GM18867 (cell line): ENCODE measurements around the gene MGAT4A.
"Not testable (repeated sequence)": the region's sequence is repeated elsewhere in the genome, so short reads cannot be mapped to it uniquely, and the experiment has no call there.

Experiments
- ATAC-seq: cut with Tn5 transposase; IDR thresholded peaks from one replicate; pipeline ENCODE4 v1.9.1; 2021; ENCODE audit warnings: mild to moderate bottlenecking, moderate library complexity; ENCODE audit not compliant: unreplicated experiment

The MGAT4A gene

DNA sequence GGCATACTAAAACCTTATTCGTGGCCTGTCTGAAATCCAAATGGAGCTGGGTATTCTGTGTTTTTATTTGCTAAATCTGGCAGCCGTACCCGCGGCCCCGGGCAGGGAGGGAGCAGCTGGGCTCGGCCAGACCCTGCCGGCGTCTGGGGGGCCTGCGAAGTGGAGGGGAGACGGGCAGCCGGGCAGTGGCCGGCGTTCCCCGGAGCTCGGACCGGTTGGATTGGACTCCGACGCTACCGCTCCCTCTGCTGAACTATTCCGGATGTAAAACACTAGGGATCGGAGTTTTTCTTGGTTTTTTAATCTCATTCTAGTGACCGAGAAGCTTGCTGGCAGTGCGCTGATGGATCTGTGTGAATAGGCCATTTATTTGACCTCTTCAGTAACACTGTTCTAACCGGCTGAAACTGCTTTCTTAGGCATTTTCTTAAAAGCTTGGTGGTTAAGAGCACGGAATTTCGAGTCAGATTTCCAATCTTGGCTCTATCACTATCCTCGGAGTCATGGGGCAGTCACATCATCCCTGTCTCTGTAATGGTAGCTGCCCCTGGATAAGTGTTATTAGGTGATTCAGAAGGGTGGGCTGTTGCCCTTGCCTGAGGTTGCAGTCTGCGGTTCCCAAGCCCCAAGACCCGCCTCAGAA, 121.8 kb downstream of the MGAT4A start:
- ATAC-seq: peak; percentile 18

DNA sequence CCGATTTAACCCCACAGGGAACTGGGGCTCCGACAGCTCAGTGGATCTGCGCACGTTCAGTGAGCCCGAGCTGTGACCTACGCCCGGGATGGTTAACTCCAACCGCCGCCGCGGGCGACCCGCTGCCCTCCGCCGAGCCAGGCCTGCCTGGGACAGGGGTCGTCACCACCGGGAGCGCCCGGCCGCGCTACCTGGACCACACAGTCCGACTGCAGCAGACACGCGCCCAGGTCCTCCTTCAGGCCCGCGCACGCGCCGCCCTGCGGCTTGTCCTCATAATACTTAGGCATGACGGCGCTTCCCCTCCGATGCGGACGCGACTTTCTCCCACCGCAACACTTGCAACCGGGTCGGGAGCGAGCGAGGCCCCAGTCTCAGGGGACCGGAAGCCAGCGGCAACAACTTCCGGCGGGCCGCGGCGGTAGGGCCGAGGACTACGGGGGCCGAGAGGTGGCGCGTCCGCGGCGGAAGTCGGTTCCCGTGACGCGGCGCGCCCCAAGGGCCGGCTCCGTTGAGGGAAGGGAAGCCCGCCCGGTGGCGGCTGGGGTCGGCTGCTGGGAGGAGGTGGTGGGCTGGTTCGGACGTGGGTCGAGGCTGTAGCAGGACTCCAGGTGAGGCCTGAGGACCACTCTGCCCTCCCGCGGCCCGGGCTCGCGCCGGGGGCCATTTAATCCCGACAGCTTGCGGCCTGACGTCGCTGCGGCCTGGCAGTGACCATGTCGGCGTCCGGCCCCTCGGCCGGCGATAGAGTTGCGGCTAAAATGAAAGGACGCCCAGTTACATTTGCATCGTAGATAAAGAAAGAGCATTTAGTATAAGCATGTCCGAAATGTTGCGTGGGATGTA, 122.6 kb downstream of the MGAT4A start, which contains the start of the genes COA5 and UNC50:
Gene COA5 (minus strand): TSS at position 397 of the 846 bp plus-strand sequence. CDS start 107 bp downstream, at position 290.
Gene UNC50 (plus strand): TSS at position 474 of the 846 bp plus-strand sequence. CDS start 1,171 bp downstream, outside the sequence.
- peak; percentile 91 for ATAC-seq

DNA sequence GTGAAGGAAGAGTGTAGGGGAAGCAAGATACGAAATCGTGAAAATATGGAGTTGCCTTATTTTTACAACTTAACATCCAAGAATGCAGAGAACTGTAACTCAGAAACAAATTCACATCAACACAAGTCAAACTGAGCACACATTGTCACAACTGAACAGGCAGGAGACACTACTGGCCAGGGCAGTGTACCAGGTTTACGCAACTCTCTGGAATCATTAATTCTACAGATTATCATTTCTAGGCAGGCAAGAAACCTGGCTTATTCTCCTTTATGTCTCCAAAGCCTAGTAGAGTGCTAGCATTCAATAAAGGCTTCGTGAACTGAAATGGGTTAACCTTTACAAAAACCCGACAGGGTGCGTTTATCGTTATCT, 123.2 kb downstream of the MGAT4A start:
- no peak for ATAC-seq

DNA sequence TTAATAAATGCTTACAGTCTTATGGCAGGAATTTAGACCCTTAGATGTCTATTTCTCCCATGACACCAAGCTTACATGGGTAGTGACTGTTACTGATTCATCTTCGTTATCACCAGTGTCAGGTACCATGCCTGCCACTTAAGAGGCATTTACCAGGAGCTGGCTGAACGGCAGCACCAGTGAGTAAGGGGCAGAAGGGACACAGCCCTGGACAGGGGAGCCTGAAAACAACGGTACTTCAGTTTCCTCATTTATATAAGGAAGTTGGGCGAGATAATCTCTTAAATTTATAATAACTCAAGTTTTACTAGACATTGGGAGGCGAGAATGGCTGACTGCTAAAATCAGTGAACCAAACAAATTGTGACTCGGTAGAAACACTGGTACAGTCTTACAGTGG, 123.8 kb downstream of the MGAT4A start:
- ATAC-seq: no peak

DNA sequence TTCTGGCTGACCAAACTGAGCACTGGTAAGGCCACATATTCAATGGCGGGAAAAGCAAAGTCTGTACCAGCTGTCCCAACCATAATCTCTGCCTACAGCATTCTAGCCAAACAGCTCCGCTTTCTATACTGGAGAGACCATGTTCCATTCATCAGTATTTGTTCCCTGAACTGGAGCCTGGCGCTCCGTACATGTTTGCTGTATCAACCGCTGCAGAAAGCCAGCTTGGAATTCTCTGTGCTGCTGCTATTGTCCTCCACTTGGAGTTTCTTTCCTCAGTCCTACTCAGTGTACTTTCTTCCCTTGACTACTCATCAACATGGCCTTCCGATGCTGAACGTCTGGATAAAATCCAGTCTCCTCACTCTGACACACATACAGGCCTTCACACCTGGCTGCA, 124.5 kb downstream of the MGAT4A start:
- no peak for ATAC-seq

DNA sequence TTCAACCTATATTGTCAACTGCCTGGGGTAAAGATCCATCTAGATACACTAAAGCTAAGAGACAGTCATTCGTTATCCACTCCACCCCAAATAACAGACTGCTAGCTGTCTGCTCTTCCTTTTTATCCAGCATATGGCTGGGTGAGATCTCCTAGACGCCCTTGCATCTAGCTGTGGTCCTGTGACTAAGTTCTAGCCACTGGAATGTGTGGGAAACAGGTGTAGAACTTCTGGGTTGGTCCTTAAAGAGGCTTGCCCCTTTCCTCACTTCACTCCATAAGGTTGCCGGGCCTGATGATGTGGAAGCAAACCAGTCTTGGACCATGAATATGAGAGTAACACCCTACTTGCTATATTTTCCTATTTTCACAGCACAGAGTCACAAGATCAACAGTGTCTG, 125.9 kb downstream of the MGAT4A start:
- no peak for ATAC-seq

DNA sequence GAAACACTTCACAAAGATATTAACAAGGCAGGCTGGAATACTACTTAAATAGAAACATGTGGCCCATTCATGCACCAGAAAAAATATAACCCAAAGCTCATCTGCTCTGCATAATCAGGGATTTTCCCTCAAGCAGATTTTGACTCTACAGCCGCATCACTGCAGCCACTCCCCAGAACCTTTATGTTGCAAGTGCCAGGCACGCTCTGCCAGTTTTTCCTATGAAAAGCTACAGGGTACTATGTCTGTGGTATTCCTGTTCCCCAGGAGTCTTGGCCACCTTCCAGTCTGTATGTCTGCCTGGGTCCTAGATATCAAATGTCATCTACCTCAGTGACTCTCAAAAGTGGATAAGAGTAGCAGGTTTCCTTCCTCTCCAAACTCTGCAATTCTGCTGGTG, 126.4 kb downstream of the MGAT4A start:
- no peak for ATAC-seq

DNA sequence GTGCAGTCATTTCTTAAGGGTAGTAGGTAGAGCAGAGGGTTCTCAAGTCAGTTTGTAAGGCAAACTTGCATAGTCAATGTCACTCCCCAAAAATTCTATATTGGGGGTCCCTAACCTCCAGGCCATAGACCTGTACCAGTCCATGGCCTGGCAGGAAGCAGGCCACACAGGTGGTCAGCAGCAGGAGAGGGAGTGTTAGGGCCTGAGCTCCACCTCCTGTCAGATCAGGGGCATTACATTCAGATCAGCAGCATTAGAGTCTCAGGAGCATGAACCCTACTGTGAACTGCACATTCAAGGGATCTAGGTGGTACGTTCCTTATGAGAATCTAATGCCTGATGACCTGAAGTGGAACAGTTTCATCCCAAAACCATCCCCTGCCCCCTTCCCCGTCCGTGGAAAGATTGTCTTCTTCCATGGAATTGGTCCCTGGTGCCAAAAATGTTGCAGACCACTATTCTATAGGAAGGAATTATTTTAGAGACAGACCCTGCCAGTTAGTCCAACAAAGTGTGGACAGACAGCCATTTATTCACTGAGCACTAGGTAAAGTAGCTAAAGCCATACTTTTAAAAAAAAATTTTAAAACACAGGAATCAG, 129.3 kb downstream of the MGAT4A start:
- peak; percentile 85 for ATAC-seq

DNA sequence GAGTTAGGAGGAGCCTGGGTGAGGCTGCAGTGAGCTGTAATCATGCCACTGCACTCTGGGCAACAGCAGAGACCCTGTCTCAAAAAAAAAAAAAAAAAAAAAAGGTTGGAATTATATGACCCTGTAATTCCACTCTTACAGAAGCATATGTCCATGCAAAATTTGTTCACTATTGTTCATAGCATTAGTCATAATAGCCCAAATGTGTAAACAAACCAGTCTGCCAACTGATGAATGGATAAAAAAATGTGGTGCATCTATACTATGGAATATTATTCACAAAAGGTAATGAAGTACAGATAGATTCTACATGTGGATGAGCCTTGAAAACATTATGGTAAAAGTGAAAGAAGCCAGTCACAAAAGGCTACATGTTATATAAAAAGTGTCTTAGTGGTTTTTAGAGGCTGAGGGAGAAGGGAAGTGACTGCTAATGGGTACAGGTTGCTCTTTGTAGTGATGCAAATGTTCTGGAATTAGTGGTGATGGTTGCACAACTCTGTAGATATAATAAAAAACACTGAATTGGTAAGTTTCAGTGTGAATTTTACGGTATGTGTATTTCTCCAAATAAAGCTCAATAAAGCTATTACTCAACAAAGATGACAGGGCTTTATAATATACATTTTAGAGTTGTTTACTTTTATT, 132.0 kb downstream of the MGAT4A start:
- ATAC-seq: no peak

DNA sequence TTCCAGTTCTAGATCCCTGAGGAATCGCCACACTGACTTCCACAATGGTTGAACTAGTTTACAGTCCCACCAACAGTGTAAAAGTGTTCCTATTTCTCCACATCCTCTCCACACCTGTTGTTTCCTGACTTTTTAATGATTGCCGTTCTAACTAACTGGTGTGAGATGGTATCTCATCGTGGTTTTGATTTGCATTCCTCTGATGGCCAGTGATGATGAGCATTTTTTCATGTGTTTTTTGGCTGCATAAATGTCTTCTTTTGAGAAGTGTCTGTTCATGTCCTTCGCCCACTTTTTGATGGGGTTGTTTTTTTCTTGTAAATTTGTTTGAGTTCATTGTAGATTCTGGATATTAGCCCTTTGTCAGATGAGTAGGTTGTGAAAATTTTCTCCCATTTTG, 136.3 kb downstream of the MGAT4A start:
- not testable (repeated sequence) for ATAC-seq

DNA sequence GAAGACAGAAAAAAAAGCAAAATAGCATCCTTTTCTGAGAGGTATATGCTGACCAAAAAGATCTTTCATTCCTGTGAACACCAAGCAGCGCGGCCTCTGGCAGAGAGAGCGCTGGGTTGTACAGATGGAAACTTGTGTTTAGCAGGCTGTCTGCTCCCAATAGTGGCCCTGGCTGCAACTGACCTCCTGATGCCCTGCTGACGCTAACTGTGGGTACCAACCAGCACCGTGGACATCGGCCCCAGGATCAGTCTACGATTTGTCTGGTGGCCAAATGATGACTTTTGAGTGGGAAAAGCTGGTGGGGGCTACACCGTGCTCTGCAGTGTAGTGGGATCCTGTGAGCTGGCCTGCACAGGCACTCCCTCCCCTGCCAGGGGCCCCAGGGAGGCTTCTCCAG, 138.4 kb downstream of the MGAT4A start:
- ATAC-seq: no peak

DNA sequence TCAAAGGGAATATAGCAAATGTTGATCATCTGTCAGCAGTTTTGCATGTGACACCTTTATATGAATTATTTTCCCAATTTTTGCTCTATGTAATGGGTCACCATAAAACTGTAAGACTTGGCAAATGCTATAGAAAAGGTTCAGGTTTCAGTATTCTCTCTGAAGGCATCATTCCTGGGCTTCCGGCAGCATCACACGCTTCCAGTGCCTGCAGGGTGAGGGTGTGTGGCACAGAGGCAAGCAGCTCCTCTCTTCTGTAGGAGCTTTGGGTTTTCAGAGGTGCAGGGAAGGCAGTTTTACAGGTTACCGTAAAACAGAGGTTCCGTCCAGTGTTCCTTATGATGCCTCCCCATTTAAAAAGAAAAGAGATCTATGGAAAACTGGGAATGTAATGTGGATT, 141.4 kb downstream of the MGAT4A start:
- ATAC-seq: no peak

DNA sequence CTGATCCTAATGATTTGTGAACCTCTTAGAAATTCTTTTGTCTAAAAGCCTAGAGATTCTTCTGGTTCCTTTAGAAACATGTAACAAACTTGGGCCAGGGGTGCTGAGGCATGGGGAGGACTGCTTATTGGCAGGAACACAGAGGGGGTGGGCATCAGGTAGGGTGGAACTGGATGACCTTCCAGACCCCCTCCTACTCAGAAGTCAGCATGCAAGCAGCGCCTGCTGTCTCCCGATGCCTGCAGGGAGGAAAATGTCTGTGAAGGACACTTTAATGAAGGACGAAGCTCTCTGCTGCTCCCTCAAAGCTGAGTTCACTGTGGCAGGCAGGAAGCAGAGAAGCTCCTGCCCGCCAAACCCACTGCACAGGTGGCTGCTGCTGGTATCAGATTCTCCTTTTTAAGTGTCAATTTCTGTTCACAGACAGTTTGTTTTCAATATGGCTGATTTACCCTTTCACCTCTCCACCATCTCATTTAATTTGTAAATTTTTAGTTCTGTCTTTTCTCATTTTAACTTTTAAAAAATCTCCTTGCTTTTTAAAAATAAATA, 142.0 kb downstream of the MGAT4A start:
- no peak for ATAC-seq

DNA sequence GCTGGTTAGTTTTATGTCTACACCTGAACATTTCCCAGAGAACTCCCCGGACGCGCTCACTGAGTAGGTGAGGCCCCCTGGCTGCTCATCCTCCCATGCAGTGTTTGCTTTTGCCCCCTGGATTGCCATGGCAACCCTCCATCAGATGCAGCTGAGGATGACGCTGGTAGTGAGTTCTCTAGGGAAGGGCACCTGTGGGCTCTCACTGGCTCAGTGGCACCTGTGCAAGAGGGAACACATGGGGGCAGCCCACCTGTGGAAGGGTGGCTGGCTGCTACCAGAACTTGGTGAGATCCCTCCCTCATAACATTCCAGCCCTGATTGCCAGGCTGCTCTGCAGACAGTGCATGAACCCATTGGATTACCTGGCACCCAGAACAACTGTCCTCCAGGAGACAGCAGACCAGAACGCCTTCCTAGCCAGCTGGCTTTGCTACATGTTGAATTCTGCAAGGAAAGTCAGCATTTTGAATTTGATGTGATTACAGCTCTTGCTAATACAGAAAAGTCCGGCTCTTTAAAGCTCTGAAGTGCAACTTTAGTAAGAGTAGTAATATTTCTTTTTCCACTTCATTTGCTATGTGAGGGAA, 144.3 kb downstream of the MGAT4A start:
- ATAC-seq: no peak

DNA sequence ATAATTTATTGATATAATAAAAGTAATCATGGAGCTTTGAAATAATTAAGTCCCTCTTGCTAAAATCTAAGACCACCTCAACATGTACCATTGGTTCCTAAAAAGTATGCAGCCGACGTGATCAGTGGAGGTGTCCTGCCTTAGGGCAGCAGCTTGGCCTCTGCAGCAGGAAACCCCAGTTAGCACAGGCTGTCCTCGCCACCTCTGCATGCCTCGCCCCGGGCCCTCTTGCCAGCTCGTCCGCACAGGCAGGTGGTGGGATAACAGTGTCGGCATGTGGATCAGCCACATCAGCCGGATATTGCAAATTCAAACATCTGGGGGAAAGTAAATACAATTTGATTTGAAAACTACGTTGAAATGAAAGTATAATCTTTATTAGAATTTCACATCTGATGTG, 145.5 kb downstream of the MGAT4A start:
- ATAC-seq: no peak

DNA sequence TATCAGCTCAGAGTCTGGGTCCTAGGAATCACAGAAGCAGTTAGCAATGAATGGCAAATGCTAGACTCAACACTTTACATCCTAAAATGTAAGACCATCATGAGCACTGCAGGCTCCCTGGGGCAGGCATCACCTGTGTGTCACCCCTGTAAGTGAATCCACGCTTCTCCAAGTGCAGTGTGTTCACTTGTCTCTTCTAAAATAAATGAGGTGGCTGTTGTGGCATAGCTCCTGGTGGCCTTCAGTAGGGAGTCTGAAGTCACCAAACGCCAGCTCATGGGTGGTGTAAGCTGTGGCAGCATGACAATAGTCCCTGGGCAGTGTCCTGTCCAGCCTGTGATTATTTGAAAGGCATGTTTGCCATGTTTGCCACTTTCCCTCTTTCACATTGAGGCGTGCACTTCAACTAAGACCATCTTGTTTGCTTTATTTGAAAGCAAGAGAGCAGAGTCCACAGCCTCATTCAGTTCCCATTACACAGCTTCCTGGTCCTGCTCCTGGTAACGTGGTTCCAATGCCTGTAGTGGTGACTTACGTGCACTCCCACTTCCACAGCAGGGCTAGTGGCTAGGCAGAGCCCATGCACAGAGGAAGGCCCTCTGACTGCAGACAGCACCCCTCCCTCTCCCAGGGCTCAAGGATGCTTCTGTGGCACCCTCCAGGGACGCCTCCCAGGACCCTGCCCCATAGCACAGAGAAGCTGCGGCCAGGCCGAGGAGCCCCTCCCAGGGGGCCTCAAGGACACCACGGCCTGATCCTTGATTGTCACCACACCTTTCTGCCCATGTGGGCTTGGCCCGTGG, 146.9 kb downstream of the MGAT4A start:
- no peak for ATAC-seq

DNA sequence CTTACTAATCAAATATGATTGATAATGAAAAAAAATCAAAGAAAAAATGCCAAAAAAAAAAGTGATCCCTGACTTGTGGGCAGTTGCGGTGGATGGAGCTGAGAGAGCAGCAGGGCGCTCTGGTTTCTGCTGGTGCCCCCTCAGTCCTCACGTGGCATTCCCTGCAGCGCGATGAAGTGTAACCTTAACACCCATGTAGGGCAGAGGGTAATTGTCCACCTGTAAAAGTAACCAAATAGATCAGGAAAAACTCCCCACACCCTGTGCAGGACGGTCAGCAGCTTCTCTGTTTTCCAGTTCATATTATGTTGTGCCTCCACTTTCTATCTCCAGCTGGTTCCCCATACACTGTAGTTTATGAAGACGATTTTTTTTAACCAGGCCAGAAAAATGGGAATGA, 147.7 kb downstream of the MGAT4A start:
- ATAC-seq: no peak

DNA sequence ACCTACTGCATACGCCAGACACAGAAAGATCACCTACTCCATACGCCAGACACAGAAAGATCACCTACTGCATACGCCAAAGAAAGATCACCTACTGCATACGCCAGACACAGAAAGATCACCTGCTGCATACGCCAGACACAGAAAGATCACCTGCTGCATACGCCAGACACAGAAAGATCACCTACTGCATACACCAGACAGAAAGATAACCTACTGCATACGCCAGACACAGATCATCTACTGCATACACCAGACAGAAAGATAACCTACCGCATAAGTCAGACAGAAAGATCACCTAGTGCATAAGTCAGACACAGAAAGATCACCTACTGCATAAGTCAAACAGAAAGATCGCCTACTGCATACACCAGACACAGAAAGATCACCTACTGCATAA, 148.4 kb downstream of the MGAT4A start:
- no peak for ATAC-seq

DNA sequence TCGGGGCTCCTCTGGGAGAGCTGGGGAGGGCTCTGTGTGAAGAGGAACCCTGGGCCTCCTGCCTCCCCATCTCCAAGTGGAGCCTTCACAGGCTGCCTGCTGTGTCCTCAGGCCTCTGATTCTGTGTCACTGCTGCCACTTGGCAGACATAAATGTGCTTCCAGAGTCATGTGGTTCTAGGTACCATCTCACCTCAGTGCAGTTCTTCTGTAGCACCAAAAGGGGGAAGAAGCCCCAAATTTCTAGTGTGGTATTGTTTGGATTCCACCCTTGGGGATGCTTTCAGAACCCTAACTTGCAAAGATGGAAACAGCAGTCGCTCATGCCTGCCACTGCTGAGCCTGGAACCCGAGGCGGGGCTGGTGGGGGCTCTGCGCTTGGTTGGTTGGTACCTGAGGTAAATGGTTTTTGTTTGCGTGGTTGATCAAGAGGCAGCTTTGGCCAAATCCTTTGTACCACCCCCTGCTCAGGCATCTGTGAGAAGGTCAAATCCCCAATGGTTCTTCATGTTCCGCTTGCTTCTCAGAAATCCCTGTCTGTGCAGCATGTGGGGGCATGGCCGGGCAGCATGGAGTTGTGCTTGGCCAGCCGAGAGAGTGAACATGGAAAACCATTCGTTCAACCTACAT, 150.2 kb downstream of the MGAT4A start:
- no peak for ATAC-seq
